H1 (cell line): ENCODE data around the gene KCNMB1. TPM values are rescaled to one million over a fixed set of nuclear protein-coding genes. Genes with fewer than 3 reads are reported as not detected.

Experiments
- CHD2 ChIP-seq: IDR thresholded peaks from 2 replicates; pipeline ENCODE4 v1.6.1; 2012; ENCODE audit warnings: low read length, improper control_type of control experiment
- CREB1 ChIP-seq: IDR thresholded peaks from 2 replicates; pipeline ENCODE4 v1.6.1; 2012; ENCODE audit warnings: inconsistent platforms
- EGR1 ChIP-seq: IDR thresholded peaks from 2 replicates; pipeline ENCODE4 v1.6.1; 2011; ENCODE audit warnings: low read depth, low read length, borderline replicate concordance
- HDAC6 ChIP-seq: IDR thresholded peaks from one replicate; pipeline ENCODE4 v1.7.1; 2012; ENCODE audit warnings: low read depth, mild to moderate bottlenecking, inconsistent platforms, low read length, moderate library complexity
- MAFK ChIP-seq: IDR thresholded peaks from 2 replicates; pipeline ENCODE4 v1.6.1; 2012; ENCODE audit warnings: low read depth, mild to moderate bottlenecking, improper control_type of control experiment, low read length
- RNF2 ChIP-seq: fragments of 200-900, 300-1000 bp; sonication (generic); IDR thresholded peaks from 2 replicates; pipeline ENCODE4 v1.7.1; 2016; ENCODE audit warnings: borderline replicate concordance, low read depth, mild to moderate bottlenecking, antibody characterized with exemption, low read length; ENCODE audit not compliant: poor library complexity, severe bottlenecking; ENCODE audit errors: missing control alignments
- SP4 ChIP-seq: IDR thresholded peaks from 2 replicates; pipeline ENCODE4 v1.6.1; 2012; ENCODE audit warnings: low read length, inconsistent platforms
- TAF1 ChIP-seq: IDR thresholded peaks from 2 replicates; pipeline ENCODE4 v1.6.1; 2011; ENCODE audit warnings: mild to moderate bottlenecking, low read depth, low read length
- polyA plus RNA-seq, 7 experiments: library from polyadenylated mRNA; depleted of rRNA in 3 of 7; stranded (reverse) in 5 of 7; unstranded in 2 of 7; fragments of >200 nt in 5 of 7; fragments of 200-250 nt in 2 of 7; gene quantifications; 1 replicate in 5 of 7; 2 replicates in 1 of 7; 4 replicates in 1 of 7; pipeline versions ENCODE4 v1.2.1 to v1.2.3, GENCODE V29; 2011 to 2013; ENCODE audit warnings: missing spikeins in 2 of 7, mixed read lengths in 2 of 7
- total RNA-seq: library from RNA; stranded (reverse); fragmentation: NEBNext Ultra II Directional; extraction: Animal tissue kit (Norgen Biotek cat#: 25700); gene quantifications from 2 replicates; pipeline ENCODE4 v1.2.1, GENCODE V29; 2021

The KCNMB1 gene
- total and polyA plus RNA-seq, 2 of the 8 experiments (the other 6 are each of a cell fraction or from before 2014, with no cell fraction given) = 0.08 to 0.19 TPM

- TF ChIP-seq EGR1 (no peak), MAFK (no peak), SP4 (no peak), RNF2 (no peak), CHD2 (no peak), TAF1 (no peak), HDAC6 (no peak), CREB1 (no peak)
These were observed 35.5 kb upstream of the KCNMB1 start (continued) for GRCh38 chr5:170424629-170425028.
